HG02885 (cell line): Measurements from ENCODE around the gene PPP2R5A.
A peak's percentile ranks its signal among the peaks of the same experiment; 100 is the strongest.
"Not testable (repeated sequence)": the region's sequence is repeated elsewhere in the genome, so short reads cannot be mapped to it uniquely, and the experiment has no call there.

Experiments used
- ATAC-seq: cut with Tn5 transposase; IDR thresholded peaks from one replicate; pipeline ENCODE4 v1.9.1; 2021; ENCODE audit warnings: mild to moderate bottlenecking; ENCODE audit not compliant: unreplicated experiment, poor library complexity

Gene PPP2R5A

DNA sequence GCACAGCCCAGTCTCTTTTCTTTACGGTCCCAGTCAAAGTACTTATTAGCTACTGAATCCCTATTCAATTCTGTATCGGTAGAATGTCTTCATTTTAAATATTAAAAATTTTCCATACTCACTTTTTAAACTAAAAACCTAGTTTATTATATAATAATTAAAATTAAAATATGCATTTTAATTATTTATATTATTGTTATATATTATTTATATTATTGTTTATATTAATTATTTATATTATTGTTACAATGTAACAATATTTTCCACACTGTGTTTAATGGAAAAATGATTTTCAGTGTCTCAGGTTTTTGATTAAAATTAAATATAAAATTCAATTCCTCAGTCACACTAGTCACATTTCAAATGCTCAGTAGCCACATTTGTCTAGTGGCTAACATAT, 18.2 kb upstream of the PPP2R5A start:
- no peak for ATAC-seq

- no peak for ATAC-seq
Observed at GRCh38 chr1:212267460-212267859, 17.8 kb upstream of the PPP2R5A start.

- ATAC-seq: no peak
Observed at GRCh38 chr1:212269306-212269705, 15.9 kb upstream of the PPP2R5A start.

DNA sequence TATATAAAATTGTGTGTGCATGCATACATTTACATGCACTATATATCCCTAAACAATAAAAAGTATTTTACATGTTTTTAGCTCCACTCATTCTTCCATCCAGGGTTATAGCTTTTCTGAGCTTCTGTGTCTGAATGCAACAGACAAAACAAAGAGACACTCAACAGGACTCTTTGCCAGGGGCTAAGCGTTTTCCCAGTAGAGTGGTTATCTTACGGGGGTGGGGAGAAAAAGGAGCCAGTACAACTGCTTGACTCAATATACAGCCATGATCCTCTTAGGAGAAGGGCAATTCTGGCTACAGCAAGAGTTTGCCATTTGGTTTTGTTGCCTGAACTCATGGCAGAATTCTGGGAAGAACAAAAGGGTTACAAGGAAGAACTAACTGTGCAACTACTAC, 14.6 kb upstream of the PPP2R5A start:
- no peak for ATAC-seq

DNA sequence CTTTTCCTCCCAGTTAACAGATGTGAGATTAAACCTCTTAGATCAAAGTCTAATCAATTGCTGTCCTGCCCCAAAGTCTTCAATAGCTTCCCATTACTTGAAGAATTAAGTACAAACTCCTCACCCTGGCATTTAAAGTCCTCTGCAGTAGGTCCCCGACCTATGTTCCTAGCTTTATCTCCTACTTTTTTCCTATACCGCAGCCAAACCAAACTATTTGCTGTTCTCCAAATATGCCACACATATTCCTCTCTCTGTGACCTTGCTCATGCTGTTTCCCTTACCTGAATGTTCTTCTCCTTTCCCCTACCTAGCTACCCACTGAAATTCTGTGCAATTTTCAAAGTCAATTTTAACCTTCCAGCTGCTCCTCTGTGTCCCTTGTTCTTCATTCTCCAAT, 14.0 kb upstream of the PPP2R5A start:
- ATAC-seq: no peak

DNA sequence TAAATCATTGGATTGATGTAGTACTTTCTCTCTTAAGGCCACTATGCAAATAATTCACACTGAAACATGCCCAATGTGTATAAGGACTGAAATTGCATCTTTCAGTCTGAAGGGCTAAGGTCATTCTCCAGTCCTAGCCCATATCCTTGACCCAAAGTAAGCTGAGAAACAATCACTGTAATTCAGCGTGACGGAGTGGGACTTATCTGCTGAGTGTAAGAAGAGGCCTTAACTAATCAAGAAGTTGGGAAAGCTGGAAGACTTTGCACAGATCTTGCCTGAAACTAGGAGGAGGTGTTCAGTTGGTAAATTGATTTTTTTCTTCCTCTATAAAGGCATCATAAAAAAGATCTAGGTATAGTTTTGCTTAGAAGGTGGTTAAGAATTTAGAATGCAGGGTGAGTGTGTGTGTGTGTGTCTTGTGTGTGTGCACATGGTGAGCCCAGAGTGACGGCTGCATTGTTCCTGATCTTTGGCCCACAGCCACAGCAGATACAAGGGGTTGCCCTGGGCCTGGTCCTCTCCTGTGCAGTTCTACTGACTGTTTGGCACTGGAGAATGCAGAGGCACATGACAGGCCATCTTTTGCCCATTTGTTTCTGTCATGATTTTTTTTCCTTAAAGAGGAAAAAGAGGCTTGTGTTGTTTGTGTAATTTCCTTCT, 13.3 kb upstream of the PPP2R5A start:
- no peak for ATAC-seq

DNA sequence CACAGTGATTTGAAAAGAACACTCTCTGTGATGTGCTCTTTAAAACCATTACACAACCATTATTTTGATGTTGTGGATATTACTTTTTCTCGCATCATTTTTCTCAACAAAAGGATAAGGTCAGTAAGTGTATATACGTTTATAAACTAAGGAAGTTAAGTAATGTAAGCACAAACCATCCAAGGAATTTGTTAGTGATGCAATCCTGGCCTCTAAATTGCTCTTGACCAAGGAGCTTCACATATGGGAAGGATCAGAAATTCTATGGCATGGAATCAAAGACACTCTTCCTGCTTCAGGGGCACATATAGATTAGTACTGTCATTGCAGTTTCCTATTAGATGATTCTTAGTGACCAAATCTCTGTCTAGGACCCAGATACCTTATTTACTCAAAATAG, 3.6 kb upstream of the PPP2R5A start:
- ATAC-seq: no peak

- ATAC-seq: no peak
Observed at GRCh38 chr1:212283741-212284140, 1.5 kb upstream of the PPP2R5A start.

DNA sequence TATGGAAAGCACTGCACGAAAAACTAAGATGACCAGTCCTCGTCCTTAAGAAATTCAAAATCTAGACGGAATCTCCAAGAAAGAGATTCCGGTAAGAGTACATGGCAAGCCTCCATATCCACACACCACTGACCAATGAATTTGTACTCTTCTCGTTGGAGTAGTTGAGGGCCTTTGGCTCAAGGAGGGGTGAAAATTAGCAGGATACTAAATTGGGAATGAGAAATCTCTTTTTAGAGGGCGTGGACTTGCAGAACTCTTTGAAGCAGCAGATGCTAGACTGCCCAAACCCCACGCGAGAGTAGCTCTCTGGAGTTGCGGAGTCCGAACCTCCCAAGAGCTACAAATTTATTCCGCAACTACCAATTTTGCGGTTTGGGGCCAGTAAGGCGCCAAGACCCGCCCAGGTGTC, 872 bp upstream of the PPP2R5A start:
- no peak for ATAC-seq

GRCh38 chr1:212285685-212286555, 710 bp downstream of the PPP2R5A start:
- peak; percentile 16 for ATAC-seq

DNA sequence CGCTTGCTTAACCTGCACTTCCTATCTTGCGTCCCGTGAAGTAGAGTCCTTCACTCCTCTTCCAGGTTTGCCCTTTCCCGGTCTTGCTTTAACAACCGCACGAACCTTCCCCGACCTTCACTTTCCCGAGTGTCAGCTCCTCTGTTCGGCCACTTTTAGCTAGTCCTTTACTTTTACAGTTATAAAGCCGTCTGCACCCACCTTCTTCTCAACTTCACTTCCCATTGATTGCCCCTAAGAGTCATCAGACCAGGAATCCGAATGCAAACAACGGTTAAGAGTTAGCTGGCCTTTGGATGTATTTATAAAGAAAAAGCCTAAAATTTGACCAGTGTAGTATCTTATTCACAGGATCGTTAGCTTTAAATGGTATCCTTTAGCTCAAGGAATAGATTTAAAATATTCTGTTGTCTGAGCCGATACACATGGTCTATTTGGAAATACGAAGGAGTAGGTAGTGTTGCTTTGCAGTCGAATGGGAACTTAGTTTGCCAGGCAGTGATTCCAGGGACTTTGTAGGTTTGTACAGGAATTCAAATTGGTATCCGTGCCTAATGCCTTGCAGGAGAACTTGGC, 1.4 kb downstream of the PPP2R5A start:
- no peak for ATAC-seq

DNA sequence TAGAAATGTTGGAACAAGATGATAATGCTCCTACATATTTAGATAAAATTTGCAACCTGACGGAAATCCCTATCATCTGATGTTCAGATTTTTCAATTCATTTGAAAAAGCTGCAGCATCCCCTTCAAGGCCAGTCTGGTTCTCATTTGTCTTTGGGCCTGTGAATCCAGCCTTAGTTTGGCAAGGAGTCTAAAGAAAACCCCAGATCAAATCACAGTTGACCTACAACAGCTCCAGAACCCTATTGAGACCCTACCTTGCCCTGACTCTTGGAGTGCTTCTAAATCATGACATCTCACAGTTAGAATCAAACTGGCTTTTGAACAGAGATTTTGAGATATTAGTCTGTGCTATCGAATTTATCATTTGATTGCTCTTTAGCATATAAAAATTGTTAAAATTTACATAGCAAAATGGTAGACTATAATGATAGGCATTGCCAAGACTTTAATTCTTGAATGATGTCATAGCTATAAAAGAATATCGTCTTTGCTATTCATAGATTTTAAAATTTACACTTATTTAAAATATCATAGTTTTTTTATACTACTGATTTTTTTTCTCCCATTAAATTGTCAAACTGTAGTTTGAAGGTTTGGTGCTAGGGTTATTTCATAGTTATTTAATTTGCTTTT, 2.2 kb downstream of the PPP2R5A start:
- ATAC-seq: no peak

DNA sequence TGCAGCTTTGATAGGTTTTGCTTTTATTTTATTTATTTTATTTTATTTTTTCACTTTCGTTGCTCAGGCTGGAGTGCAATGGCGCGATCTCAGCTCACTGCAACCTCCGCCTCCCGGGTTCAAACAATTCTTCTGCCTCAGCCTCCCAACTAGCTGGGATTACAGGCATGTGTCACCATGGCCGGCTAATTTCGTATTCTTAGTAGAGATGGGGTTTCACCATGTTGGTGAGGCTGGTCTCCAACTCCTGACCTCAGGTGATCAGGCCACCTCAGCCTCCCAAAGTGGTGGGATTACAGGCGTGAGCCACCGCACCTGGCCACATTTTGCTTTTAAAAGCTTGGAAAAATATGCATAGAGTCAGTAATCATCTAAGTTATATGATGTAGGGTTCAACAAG, 2.8 kb downstream of the PPP2R5A start:
- ATAC-seq: not testable (repeated sequence)

- no peak for ATAC-seq
Observed at GRCh38 chr1:212288615-212289014, 3.4 kb downstream of the PPP2R5A start.

DNA sequence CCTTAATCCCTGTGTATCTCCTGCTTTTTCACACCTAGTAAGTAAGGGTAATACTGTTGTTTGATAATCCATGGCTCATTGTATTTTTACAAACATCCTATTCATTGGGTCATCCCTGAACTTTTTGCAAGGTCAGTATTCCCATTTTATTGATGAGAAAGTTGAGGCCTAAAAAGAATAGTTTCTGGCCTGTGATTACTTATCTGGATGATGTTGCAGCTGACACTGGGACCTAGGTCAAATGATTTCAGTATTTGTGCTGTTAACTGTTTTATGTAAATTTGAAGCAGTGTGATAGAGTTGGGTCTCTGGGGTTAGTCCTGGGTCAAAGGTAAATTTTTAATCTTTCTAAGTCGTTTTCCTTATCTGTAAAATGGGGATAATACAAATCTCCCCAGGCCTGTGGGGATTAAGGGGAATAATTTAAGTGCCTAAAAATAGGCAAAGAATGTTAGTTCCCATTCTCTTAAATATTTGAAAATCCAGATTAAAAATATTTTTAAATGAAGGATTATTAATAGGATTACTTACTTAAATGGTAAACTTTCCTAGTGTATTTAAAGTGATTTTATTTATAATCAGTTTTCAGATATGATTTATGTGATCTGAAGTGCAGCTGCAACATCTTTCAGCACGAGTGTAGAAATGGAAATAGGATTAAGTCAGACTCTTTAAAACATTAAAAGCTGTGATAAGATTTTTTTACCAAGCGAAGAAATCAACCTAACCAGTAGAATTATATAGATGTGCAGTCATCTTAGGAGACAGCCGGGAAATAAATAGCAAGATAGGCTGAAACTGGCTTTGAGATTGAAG, 4.3 kb downstream of the PPP2R5A start:
- ATAC-seq: no peak

DNA sequence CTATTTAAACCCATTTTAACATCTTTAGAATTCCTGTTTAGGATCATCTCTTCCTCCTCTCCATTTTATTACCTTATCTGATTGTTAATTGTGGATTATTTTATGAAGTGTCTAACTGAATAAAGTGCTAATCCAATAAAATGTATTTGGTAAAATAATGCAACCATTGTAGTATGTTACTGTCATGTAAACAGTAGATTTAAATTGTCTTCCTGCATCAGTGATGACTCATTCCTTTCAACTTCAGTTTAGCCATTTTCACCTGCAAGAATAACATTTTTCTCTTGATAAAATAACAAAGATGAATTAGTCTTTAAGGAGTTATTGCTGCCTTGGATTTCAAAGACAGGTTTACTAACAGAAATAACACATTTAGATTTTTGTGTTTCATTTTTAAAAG, 5.4 kb downstream of the PPP2R5A start:
- ATAC-seq: no peak

DNA sequence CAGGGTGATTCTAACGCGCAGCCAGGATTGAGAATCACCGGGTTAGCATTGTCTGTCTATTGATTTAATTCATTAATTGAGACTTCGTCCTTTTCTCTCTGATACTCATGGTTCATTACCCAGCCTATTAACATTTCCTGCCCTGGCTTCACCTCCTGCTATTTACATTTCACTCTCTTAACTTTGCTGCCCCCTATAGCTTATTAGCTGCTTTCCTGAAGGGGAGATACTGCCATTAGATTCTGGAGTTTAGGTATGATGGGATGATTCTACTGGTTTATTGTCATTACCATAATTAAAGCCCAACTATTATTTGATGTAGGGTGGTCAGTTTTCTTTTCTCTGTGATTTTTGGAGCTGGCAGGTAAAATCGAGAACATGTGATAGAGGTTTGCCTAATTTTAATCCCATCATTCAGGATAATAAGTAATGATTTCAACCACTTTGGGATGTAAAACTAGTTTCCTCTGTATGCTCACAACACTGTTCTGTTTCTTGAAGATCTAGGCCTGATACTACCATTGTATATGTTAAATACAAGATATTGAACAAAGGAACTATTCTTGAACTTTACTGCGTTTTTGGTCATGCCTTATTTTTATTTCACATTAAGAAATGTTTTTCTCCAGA, 6.4 kb downstream of the PPP2R5A start:
- ATAC-seq: peak; percentile 75

DNA sequence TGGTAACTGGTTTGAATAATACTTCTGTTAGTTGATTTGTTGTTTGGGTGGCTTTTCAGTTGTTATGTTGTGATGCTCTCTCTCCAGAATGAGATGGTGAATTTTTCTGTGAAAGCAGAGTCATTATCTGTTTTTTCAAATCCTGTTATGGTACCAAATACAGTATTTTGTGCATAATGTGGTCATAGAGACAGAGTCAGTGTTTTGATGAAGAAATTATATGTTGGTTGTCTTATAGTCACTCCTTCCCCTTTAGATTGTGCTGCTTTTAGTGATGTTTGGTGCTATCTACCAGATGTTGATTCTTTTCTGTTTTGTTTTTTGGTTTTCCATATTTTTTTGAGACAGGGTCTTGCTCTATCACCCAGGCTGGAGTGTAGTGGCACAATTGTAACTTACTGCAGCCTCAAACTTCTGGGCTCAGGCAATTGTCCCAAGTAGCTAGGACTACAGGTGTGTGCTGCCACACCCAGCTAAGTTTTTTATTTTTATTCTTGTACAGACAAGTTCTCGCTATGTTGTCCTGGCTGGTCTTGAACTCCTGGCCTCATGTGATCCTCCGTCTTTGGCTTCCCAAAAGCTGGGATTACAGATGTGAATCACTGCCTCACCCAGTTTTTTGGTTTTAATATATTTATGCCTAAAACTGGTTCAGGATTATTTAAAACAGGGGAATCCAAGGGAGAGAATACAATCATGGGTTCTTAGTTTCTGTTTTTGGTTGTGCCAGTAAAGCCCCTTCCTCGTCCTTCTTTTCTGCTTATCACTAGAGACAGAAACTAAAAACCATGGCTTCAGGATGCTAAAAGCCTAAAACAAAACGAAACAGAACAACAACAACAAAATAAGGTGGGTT, 7.3 kb downstream of the PPP2R5A start:
- ATAC-seq: no peak

GRCh38 chr1:212293579-212293978, 8.4 kb downstream of the PPP2R5A start:
- no peak for ATAC-seq
